D721Med (cell line): Measurements from ENCODE around the gene ADCY1.

Experiments
- DNase-seq: peaks from one replicate; pipeline ENCODE4 v3.0.0; 2011; ENCODE audit warnings: low spot score; ENCODE audit not compliant: insufficient read length
- FAIRE-seq: peaks from 2 replicates; lab custom pipeline; 2011; peaks lifted over from hg19 to GRCh38; lab: Jason Lieb, UNC
- CTCF ChIP-seq: IDR thresholded peaks from 2 replicates; pipeline ENCODE4 v1.5.1; 2012; ENCODE audit warnings: mild to moderate bottlenecking, control low read depth; ENCODE audit not compliant: insufficient read depth; ENCODE audit errors: missing control alignments

ADCY1 gene

GRCh38 chr7:45659496-45660139, 85.5 kb downstream of the ADCY1 start:
- DNase-seq (no peak), FAIRE-seq (no peak)
- no peak for TF ChIP-seq CTCF

GRCh38 chr7:45660201-45660900, 86.2 kb downstream of the ADCY1 start:
- DNase-seq (no peak), FAIRE-seq (no peak)
- TF ChIP-seq CTCF, result no peak

GRCh38 chr7:45660901-45661211, 86.7 kb downstream of the ADCY1 start:
- DNase-seq, result no peak
- TF ChIP-seq CTCF, result no peak
- FAIRE-seq, result no peak

GRCh38 chr7:45661302-45661995, 87.3 kb downstream of the ADCY1 start:
- DNase-seq, result no peak
- no peak for FAIRE-seq
- no peak for TF ChIP-seq CTCF

GRCh38 chr7:45662018-45662417, 87.8 kb downstream of the ADCY1 start:
- FAIRE-seq (no peak), DNase-seq (no peak)
- no peak for TF ChIP-seq CTCF

GRCh38 chr7:45662540-45663166, 88.5 kb downstream of the ADCY1 start:
- DNase-seq (no peak), FAIRE-seq (no peak)
- TF ChIP-seq CTCF, result no peak
